Fibroblast of skin of left quadriceps (primary cell): ENCODE measurements around the gene CA4.
A peak's percentile ranks its signal among the peaks of the same experiment; 100 is the strongest.
"Not testable (repeated sequence)": the region's sequence is repeated elsewhere in the genome, so short reads cannot be mapped to it uniquely, and the experiment has no call there.

Experiments used
- DNase-seq, 2 experiments: peaks; one replicate each; pipeline ENCODE4 v3.0.0-alpha.2; 2013; ENCODE audit warnings: low read depth in 2 of 2

CA4 gene

GRCh38 chr17:60174035-60174434, 24.3 kb downstream of the CA4 start:
- DNase-seq, result no peak

- DNase-seq, result not testable (repeated sequence)
These were observed 25.0 kb downstream of the CA4 start for GRCh38 chr17:60174767-60175166.

GRCh38 chr17:60176763-60177162, 27.0 kb downstream of the CA4 start:
- DNase-seq, result not testable (repeated sequence)

GRCh38 chr17:60178180-60178579, 28.4 kb downstream of the CA4 start:
- not testable (repeated sequence) for DNase-seq

GRCh38 chr17:60180380-60180779, 30.6 kb downstream of the CA4 start:
- not testable (repeated sequence) for DNase-seq

- DNase-seq, result not testable (repeated sequence)
These were observed 36.6 kb downstream of the CA4 start for GRCh38 chr17:60186372-60186771.

GRCh38 chr17:60186846-60187745, 37.3 kb downstream of the CA4 start:
- DNase-seq, result peak in 1 of 2 experiments; percentile 29

GRCh38 chr17:60188759-60189158, 39.0 kb downstream of the CA4 start:
- no peak for DNase-seq

- DNase-seq, result not testable (repeated sequence)
These were observed 40.3 kb downstream of the CA4 start for GRCh38 chr17:60190032-60190431.

- DNase-seq, result not testable (repeated sequence)
These were observed 43.3 kb downstream of the CA4 start for GRCh38 chr17:60193032-60193431.

- no peak for DNase-seq
These were observed 43.7 kb downstream of the CA4 start for GRCh38 chr17:60193482-60193881.

GRCh38 chr17:60194141-60194540, 44.4 kb downstream of the CA4 start:
- DNase-seq, result not testable (repeated sequence)

- DNase-seq, result not testable (repeated sequence)
These were observed 48.9 kb downstream of the CA4 start for GRCh38 chr17:60198630-60199029.

- DNase-seq, result not testable (repeated sequence)
These were observed 56.0 kb downstream of the CA4 start for GRCh38 chr17:60205782-60206181.

- not testable (repeated sequence) for DNase-seq
These were observed 58.5 kb downstream of the CA4 start for GRCh38 chr17:60208302-60208701.
